Suprapubic skin (tissue), 4 donors: ENCODE measurements around the gene BAZ2B.

Source experiments
- EP300 ChIP-seq: sonication (generic); formaldehyde crosslinking; IDR thresholded peaks from one replicate; pipeline ENCODE4 v1.6.1; 2017; ENCODE audit warnings: antibody characterized with exemption
- POLR2A ChIP-seq, 2 donors: fragments of 450-650 bp; IDR thresholded peaks; one replicate each; pipeline ENCODE4 v1.6.1; 2017; ENCODE audit warnings: antibody characterized with exemption in 2 of 2, mild to moderate bottlenecking in 2 of 2, moderate library complexity in 2 of 2
- POLR2AphosphoS5 ChIP-seq, 3 donors: sonication (generic); formaldehyde crosslinking; IDR thresholded peaks; one replicate each; pipeline ENCODE4 v1.6.1; 2017; ENCODE audit warnings: antibody characterized with exemption in 3 of 3
- TF ChIP-seq, protein P1 (sequence below), 2 donors: fragments of 200-600 bp in 1 of 2; fragments of 450-650 bp in 1 of 2; sonication (generic) in 1 of 2; IDR thresholded peaks; one replicate each; pipeline ENCODE4 v1.5.1; 2016 to 2019; ENCODE audit warnings: antibody characterized with exemption in 2 of 2, mild to moderate bottlenecking in 1 of 2, moderate library complexity in 1 of 2

DNA sequence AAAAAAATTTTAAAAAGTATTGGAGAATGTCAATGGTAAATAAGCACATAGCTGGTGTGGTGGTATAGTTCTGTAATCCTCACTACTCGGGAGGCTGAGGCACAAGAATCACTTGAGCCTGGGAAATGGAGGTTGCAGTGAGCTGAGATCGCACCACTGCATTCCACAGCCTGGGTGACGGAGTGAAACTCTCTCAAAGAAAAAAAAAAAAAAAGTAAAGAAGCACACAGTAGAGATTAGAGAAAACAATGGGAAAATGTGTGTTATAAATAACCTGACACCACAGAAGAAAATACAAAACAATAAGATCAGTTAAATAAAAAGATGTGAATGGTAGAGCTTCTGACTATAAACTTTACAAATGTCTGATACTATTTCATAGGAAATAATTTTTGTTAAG is 166.2 kb downstream of the BAZ2B start:
- TF ChIP-seq, protein P1, sequence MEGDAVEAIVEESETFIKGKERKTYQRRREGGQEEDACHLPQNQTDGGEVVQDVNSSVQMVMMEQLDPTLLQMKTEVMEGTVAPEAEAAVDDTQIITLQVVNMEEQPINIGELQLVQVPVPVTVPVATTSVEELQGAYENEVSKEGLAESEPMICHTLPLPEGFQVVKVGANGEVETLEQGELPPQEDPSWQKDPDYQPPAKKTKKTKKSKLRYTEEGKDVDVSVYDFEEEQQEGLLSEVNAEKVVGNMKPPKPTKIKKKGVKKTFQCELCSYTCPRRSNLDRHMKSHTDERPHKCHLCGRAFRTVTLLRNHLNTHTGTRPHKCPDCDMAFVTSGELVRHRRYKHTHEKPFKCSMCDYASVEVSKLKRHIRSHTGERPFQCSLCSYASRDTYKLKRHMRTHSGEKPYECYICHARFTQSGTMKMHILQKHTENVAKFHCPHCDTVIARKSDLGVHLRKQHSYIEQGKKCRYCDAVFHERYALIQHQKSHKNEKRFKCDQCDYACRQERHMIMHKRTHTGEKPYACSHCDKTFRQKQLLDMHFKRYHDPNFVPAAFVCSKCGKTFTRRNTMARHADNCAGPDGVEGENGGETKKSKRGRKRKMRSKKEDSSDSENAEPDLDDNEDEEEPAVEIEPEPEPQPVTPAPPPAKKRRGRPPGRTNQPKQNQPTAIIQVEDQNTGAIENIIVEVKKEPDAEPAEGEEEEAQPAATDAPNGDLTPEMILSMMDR (IDR thresholded peaks at IDR 0.05): no peak
- TF ChIP-seq POLR2A (IDR thresholded peaks at IDR 0.05): no peak
- TF ChIP-seq POLR2AphosphoS5 (IDR thresholded peaks at IDR 0.05): no peak
- TF ChIP-seq EP300: no peak
